GM19324 (cell line): Measurements from ENCODE around the gene MPO.

Source experiments
- ATAC-seq: cut with Tn5 transposase; IDR thresholded peaks from one replicate; pipeline ENCODE4 v1.9.1; 2021; ENCODE audit warnings: mild to moderate bottlenecking, moderate library complexity; ENCODE audit not compliant: unreplicated experiment, low FRiP score

The MPO gene

DNA sequence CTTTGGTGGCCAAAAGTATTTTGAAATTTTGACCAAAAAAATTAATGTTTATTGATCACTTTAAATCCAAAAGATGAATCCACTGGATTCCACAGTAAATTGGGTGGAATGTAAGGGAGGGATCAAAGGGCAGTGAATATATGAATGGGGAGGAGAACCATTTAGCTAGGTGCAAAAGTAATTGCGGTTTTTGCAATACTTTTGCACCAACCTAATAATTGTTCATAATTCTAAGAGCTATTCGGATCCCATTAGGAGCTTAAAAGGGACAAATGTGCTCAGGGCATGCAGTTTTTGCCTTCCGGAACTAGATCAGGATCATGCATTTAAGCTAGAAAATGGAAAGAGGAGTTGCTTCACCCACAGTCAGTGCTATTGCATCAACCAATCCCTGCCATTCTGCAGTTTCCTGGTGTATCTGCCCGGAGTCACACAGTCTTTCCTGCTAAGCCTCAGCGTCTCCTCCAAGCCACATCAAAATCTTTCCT lies 42.5 kb downstream of the MPO start, which contains the start of gene LPO:
TSS of gene LPO (plus strand) at position 438 of the 488 bp plus-strand sequence. CDS start 4,396 bp downstream, outside the sequence.
- ATAC-seq, result no peak

DNA sequence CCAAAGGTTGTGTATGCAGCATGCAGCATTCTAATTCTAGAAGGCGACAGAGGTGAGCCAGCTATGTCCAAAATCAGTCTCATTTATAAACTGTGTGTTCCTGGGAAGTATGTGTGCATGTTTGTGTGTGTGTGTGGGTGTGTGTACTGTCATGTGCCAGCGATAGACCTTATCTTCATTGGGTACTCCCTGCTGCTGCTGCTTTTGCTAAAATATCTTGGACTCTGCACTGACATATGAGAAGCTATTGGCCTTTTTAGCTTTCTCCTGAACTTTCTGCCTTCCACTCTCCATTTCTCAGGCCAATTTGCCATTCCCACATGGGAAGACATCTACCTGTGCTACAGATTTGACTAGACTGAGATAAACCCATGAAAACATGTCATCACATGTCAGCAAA lies 44.3 kb downstream of the MPO start:
- no peak for ATAC-seq

DNA sequence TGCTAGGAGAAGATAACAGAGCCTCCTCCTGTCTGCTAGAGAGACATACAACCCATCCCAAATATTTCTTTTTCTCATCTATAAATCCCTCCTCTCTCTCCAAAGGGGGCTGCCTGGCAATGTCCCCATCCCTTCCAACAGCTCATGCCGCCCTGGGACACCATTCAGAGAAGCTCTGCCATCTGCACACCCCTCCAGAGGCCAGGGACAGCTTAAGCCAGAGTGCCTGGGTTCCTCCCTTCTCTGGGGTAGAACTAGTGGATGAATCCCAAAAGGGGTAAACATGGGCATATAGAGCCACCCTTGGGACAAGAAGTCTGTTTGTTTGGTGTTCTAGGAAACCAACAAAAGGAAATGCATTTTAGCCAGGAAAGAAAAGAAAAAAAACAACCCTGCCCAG lies 44.9 kb downstream of the MPO start:
- ATAC-seq, result no peak

DNA sequence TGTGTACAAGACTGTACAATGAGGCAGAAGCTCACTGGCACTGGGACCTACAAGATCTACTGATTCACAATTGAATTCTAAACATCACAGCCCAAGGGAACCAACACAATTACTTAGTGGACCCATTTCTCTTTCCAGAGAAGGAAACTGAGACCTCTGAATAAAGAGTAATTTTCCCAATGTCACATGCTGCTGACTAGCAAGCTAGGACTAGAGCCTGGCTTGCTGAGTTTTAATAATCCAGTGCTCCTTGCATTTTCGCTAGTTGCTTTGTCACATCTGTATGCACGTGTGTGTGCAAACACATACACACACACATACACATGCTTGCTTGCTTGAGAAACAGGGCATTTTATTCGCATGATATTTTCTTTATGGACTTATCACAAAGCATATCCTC lies 46.2 kb downstream of the MPO start:
- no peak for ATAC-seq

DNA sequence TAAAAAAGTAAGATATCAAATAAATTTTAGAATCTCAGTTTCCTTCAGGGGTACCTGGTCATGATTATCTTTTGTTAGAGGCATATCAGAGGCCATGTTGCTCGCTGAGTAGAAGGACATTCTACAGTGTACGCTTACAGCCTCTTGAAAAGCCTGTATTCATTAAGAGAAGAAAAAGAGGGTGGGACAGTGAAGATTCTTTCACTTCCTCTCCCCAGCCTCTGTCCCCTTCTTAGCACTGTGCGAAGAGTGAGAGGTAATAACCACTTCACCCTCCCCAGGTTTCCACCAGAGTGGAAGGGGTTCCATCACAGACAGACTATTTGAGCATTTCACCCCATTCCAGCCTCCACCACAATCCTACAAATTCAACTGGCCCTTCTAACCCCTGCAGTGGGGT lies 47.2 kb downstream of the MPO start:
- peak; percentile 51 for ATAC-seq

DNA sequence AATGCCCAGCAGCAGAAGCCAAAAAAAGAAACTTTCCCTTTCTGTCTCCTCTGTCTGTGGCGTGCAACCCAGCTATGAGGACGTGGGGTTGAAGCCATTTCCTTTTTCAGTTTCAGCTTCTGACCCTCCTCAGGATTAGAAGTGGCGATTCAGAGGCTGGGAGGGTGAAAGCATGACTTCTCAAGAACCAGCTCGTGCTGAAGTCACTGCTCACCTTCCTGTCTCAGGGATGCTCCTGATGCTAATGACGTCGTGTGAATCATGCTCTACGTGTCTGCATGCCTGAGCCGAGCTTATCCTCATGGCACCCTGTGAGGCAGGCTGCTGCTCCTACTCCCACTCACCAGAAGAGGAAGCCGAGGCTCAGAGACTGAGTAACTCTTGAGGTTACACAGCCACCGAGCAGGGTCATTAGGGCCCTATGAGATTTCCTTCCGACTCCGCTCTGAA lies 48.0 kb downstream of the MPO start:
- ATAC-seq, result peak; percentile 60

DNA sequence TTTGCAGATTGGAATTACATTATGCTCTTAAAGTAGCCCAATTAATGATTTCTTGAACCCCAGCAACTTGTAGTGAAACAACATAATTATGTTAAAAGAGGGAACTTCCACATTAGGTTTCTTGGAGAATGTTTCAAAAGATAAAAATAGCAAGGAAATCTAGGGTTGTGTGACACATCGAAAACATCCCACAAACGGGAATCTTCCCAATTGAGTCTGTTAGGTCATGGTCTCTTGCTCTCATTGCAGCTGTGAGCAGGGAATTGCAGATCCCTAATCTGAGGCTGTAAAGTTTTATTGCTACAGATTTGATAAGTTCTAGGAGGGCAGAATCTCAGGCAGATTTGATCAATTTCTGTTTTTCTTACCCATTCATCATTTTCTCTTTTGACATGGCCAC lies 49.1 kb downstream of the MPO start:
- no peak for ATAC-seq

DNA sequence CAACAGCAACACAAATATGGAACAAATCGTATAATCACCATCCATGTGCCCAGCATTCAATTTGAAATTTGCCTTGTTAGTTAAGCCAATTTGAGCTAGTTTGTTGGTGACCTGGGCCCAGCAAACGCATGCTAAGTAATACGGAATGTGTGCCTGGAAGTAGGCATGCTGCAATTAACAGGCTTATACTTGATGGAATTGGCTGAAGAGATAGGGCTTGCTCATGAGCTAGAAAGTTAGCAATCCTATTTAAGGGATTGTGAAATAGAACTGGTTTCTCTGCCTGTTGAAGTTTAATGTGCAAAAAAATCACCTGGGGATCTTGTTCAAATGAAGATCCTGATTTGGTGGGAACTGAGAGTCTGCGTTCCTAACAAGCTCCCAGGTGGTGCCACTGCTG lies 50.9 kb downstream of the MPO start:
- no peak for ATAC-seq

DNA sequence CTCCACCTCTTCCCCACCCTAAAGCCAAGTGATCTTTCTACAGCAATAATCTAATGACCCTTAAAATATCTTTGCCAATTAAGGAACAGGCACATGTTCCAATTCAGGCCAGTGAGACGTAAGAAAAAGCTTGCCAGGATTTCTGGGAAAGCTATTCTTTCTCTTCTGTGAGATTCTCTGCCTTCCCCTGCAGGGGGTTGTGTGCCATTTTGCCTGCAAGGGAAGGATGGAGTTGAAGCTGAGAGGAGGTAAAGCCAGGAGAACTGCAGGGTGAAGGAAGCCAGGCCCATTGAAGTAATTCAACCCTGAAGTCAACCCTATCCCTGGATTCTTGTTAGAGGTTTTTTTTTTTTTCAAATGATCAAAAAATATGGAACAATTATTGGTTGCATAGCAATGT lies 51.4 kb downstream of the MPO start:
- ATAC-seq, result no peak

DNA sequence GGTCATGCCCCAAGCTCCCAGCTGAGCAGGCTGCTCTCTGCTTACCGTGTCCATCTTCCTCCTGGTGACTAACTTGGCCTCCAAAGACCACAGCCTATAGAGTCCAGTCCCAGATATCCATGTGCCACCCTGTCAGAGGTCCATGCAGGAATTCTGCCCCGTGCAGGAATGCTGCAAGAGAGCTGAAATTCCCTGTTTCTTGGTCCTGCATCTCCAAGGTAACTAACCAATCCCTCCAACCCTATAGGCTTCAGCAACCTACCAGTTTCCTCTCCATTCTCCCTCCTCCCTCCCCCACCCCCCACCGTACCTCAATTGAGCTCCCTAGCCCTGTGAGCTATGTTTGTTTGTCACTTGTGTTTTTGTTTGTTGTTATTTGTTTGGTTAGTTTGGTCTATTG lies 52.1 kb downstream of the MPO start:
- ATAC-seq, result no peak

DNA sequence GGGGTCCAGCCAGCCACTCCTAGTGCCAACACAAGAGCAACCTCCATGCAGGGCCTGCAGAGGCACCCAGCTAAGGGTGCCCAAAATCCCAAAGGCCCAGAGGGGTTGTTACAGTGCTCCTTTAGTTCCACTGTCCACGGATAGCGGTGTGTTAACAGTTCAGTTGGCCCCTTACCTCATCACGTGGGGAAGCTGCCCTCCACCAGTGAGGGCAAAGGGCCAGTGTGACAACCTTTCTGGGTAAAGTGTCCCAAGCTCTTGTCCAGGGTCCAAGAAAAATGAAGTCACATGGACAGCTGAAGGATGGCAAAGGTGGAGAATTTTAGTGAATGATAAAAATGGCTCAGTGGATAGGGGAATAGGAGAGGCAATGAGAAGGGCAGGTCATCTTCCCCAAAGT lies 53.0 kb downstream of the MPO start:
- no peak for ATAC-seq

DNA sequence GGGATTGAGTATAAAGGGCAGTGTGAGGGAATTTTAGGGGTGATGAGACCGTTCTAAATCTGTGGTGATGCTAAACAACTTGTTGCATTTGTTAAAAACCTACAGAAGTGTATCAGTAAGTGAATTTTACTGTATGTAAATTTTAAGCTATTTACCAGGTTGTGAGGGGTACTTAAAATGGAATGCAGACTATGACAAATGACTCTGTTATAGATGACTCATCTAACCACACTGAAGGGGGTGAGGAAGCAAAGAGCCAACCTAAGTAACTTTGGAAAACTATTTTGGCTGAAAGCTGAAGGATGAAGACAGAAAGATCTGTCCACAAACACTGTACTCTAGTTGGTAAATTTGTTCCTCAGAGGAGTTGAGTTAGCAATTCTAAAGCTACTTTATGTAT lies 56.4 kb downstream of the MPO start:
- ATAC-seq, result no peak
